ENCODE results near the gene CFAP299. TPM values are rescaled to one million over a fixed set of nuclear protein-coding genes. Genes with fewer than 3 reads are reported as not detected.
"Not testable (repeated sequence)": the region's sequence is repeated elsewhere in the genome, so short reads cannot be mapped to it uniquely, and the experiment has no call there.

Gene CFAP299
- total RNA-seq, 1 donor from 2014 or later, result not detected

DNA sequence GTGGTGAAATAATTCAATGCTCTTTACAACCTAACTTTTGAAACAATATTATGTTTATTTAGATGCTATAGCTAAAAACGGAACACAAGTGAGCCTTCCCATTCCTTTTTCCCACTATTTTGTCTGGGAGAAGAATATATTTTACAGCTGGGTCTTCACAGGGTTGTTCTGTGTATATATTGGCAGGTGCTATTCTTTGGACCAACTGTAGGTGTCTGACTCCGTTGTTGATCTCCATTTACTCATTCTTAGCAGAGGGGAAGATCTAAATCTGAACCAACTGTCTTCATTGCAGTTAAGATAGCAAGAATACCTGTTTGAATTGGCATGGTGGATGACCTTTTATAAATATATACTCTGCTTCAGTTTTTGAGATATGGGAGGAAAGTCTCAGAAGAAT is 257.4 kb downstream of the CFAP299 start:
- DNase-seq (ENCODE audit: low read depth in 2 of 2), result no peak

DNA sequence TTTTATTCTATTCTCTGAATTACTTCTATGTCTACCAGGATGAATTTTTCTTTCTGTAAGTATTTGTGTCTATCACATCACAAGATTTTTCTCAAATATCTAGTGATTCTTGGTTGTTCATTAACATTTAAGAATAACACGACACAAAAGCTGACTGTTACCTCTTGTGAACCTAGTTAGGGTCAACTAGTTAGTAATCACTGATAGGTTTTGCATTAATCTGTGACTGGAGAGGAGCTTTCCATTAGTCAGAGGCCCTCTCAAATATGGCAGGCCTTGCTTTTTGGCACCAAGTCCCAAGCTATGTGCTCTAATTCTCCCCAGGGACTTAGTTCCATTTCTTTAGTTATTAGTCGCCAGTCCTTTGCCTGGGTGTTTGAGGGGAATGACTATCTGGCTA is 259.2 kb downstream of the CFAP299 start:
- DNase-seq (ENCODE audit: low read depth in 2 of 2), result no peak

DNA sequence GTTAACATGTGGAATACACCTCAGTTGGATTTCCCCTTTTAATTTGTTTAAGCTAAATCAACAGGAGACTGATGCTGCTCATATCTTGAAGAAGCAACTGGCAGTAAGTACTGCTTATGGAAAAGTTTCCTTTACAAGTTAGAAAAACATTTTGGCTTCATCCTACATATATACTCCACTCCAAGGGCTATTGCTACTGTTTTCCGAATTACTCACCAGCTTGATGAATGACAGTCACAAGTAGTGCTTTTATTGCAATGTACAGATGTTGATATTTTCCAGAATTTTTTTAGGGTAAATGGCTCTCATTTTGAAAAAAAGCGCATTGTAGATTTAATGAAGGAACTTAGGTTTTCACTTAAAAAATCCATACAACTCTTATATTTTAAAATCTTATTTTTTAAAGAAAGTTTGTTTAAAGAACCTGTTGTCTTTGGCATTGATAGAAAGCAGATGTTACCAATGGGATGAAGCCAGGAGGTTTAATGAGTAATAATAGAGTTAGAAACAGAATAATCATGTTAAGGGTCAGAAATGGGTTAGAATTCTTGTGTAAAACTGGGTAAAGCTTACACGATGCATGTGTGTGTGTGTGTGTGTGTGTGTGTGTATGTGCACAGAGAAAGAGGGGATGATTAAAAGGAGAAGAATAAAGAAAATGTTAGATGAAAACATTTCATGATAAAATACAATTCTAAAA is 272.9 kb downstream of the CFAP299 start:
- DNase-seq (ENCODE audit: low read depth in 2 of 2), result no peak

DNA sequence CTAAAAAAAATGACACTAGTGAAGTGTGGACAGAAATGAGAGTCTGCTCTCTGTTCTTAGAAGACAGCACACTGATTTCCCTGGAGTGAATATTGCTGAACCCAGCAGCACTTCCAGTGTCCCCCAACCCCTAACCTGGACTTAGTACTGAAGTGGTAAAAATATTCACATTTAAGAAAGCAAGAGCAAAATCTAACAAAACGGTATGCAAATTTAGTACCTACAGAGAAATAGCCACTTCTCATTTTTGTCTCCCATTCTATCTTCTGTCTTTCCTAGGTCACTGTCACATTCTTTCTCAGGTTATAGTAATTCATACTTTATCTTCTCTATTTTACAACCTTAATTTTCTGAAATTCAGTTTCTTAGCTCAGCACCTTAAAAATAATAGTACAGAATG is 274.7 kb downstream of the CFAP299 start:
- DNase-seq (ENCODE audit: low read depth in 2 of 2), result no peak

- no peak for DNase-seq (ENCODE audit: low read depth in 2 of 2)
Measured at GRCh38 chr4:80610845-80611677, 275.5 kb downstream of the CFAP299 start.

- no peak for DNase-seq (ENCODE audit: low read depth in 2 of 2)
Measured at GRCh38 chr4:80611678-80611979, 276.1 kb downstream of the CFAP299 start.

DNA sequence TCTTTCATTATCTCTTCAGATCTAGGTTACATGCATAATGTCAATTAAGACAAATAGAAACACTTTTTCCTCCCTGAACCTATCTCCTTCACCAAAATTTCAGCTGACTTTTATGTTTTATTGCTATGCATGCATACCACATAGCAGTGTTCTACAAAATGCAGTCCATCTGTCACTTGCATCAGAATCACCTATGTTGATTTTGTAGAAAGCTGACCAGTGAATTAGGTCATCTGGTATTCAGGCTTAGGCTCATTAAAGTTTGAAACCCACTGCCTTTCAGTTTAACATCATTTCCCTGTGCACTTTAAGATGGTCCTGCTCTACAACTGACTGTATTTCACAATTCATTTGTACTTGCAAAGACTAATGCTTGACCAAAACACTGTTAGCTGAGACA is 277.9 kb downstream of the CFAP299 start:
- DNase-seq (ENCODE audit: low read depth in 2 of 2), result no peak

GRCh38 chr4:80614319-80614718 is 278.8 kb downstream of the CFAP299 start:
- no peak for DNase-seq (ENCODE audit: low read depth in 2 of 2)

DNA sequence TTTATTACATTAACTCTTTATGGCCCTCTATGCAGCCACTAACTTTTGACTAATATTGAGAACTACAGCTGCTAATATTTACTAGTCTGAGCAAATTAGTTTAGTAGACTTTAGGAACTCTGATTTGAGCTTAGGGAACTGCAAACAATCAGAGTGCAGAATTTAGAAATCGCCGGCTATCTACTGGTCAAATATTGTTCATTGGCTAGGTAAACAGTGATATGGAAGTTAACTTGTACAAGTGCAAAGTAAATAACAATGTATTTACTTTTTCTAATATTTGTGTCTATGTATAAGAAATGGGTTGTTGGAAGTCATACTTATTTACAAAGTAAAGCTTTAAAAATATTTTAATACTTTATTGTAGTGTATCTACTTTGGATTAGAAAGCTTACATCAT is 279.6 kb downstream of the CFAP299 start:
- DNase-seq (ENCODE audit: low read depth in 2 of 2), result no peak

- no peak for DNase-seq (ENCODE audit: low read depth in 2 of 2)
Measured at GRCh38 chr4:80619070-80619674, 283.6 kb downstream of the CFAP299 start.

GRCh38 chr4:80631861-80632260 is 296.3 kb downstream of the CFAP299 start:
- no peak for DNase-seq (ENCODE audit: low read depth in 2 of 2)

GRCh38 chr4:80637190-80637589 is 301.7 kb downstream of the CFAP299 start:
- DNase-seq (ENCODE audit: low read depth in 2 of 2), result no peak

DNA sequence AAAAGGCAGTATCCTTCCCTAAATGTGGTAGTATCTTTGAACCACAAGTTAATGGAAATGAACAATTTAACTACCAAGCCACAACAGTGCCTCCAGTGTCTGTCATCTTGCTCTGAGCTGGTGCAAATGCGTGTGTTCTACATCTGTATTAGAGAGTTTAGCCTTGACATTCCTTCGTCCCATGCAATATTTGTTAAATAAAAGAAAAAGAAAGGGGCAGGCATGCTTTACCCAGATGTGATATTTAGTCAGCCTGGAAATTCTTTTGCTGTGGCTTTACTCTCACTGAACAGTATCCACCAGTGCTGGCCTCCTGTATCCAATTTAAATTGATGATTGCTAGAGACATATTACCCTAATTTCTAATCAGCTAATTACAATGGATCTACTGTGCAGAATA is 310.5 kb downstream of the CFAP299 start:
- no peak for DNase-seq (ENCODE audit: low read depth in 2 of 2)

GRCh38 chr4:80655662-80656061 is 320.1 kb downstream of the CFAP299 start:
- no peak for DNase-seq (ENCODE audit: low read depth in 2 of 2)

DNA sequence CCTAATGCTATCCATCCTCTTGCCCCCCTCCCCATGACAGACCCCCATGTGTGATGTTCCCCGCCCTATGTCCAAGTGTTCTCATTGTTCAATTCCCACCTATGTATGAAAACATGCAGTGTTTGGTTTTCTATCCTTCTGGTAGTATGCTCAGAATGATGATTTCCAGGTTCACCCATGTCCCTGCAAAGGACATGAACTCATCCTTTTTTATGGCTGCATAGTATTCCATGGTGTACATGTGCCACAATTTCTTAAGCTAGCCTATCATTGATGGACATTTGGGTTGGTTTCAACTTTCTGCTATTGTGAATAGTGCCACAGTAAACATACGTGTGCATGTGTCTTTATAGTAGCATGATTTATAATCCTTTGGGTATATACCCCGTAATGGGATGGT is 334.6 kb downstream of the CFAP299 start:
- not testable (repeated sequence) for DNase-seq (ENCODE audit: low read depth in 2 of 2)

DNA sequence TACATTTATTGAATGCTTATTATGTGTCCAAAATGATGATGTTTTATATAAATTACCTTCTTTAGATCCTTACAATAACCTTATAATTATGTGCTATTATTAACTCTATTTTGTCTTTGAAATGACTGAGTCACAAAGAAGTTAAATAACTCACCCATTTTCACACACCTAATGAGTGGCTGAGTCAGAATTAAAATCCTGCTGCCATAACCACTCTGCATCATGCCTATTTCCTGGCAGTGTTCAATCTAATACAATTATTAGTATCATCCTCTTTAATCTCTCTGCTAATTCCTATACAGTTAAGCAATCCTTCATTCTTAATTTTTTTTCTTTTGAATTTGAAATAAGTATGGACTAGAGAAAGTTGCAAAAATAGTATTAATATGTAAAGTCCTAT is 342.9 kb downstream of the CFAP299 start:
- no peak for DNase-seq (ENCODE audit: low read depth in 2 of 2)

DNA sequence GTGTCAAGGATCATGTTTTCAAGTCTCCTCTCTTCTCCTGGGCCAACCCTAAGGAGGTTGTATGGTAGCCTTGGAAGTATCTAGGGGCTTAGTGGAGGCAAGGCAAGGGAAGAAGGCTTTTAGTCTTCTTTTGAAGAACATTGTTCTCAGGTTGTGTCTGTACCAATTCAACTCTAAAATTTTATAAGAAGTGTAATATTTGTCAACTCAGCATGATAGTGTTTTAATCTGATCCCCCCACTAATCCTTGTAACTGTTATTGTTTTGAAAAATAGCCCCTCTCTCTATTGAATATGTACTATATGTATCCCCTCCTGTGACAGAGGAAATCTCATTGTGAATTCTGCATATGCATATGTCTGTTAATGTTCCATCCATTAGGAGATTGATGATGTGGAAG is 345.4 kb downstream of the CFAP299 start:
- no peak for DNase-seq (ENCODE audit: low read depth in 2 of 2)

- no peak for DNase-seq (ENCODE audit: low read depth in 2 of 2)
Measured at GRCh38 chr4:80685214-80685613, 349.7 kb downstream of the CFAP299 start.

- DNase-seq (ENCODE audit: low read depth in 2 of 2), result not testable (repeated sequence)
Measured at GRCh38 chr4:80687736-80688135, 352.2 kb downstream of the CFAP299 start.

DNA sequence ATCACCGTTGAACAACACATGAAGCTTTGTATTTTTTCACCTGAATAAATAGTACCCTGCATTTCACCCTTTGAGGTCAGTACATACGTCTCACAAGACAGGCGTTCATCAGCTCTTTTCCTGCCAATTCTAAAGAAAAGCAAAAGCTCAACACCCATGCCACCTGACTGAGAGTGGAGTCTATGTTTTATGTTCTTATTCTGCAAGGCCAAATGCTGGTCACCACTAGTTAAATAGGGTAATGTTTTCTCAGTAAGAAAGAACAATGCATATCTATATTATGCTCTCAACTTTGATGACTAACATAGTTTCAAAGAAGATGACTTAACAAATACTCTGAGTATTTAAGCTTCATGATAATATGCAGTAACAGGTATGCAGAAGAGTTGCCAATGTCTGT is 358.6 kb downstream of the CFAP299 start:
- DNase-seq (ENCODE audit: low read depth in 2 of 2), result no peak

DNA sequence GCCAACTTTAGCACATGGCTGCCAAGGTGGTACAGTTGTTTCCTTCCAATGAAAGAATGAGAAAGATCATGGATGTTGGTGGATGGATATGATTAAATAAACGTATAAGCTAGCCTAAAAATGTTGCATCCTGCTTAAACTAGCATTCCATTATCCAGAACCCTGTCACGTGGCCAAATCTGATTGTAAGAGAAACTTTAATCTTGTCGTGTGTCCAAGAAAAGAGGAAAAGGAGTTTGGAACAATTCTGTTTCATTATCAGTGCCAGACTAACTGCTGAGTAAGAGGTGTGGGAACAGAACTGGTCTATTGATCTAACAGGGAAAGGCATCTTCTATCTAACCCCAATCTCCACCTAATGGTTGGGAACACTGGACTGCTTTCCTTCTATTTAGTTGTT is 369.8 kb downstream of the CFAP299 start:
- DNase-seq (ENCODE audit: low read depth in 2 of 2), result no peak

GRCh38 chr4:80709082-80709869 is 373.7 kb downstream of the CFAP299 start:
- DNase-seq (ENCODE audit: low read depth in 2 of 2), result no peak

Measured in dermis microvascular lymphatic vessel endothelial cell (primary cell).